Measurements from ENCODE around the gene SYNJ1.
"Not testable (repeated sequence)": the region's sequence is repeated elsewhere in the genome, so short reads cannot be mapped to it uniquely, and the experiment has no call there.

SYNJ1 gene

DNA sequence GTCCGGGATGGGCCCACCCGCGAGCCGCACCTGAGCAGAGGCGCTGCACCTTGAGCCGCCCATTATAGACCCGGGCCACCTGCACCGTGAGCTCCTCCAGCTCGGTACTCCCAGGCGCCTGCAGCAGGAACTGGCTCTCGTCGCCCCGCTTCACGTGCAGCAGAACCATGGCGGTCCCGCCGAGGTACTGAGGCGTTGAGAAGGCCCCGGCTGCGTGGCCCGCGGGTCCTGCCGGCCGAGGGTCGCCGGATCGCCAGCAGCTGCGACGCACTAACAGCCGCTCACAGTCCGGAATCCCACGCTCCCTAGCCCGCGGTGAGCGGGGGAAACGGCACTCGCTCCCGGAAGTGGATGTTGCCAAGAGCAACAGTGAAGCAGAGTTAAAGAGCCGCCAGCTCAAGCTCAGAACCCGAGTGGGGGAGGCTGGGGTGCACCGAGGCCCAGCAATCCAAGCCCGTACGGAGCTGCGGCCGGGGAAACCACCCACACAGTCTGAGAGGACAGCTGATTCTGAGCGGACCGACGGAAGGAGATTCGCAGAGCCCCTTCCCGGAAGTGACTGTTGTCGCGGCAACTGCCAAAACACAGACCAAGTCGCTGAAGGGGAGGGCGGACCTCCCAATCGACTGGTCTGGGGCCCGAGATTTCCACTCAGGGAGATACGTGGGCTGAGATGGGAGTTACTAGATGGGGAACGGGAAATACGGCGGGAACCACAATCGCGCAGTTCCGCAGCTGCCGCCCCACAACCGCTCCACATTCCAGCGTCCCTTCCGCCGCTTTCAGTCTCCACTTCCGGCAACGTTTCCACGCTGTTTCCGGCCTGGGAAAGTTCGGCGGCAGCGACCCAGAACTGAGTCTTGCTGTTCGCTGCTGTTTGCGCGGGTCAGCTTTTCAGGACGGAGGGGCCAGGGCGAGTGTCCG is 115.5 kb downstream of the SYNJ1 start, which contains the start of gene CFAP298:
Gene CFAP298 (minus strand): TSS at position 303 of the 924 bp plus-strand sequence. CDS start 134 bp downstream, at position 169.
- peak; percentile 93 for ATAC-seq

DNA sequence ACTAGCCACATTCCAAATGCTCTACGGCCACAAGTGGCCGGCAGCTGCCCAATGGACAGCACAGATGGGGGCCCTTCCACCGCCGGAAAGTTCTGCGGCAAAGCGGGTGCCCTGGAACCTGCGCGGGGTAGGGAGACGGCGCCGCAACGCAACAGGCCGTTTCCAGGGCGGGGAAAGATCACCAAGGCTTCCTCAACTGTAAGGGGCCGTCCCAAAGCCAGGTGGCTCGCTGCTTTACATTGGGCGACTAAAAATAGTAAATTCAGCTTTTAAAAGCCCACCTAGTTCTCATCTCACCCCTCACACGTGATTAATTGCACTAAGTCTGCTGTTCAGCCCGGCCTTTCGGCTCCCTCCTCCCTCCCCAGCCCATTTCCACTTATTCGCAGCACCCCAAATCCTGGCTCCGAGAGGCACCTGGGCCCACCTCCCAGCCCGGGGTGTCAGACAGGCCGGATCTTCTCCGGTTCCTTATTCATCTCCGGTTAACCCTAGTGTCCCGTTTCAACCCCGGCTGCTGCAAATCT is 116.3 kb downstream of the SYNJ1 start:
- no peak for ATAC-seq

GRCh38 chr21:32610940-32611339 is 116.9 kb downstream of the SYNJ1 start:
- not testable (repeated sequence) for ATAC-seq

DNA sequence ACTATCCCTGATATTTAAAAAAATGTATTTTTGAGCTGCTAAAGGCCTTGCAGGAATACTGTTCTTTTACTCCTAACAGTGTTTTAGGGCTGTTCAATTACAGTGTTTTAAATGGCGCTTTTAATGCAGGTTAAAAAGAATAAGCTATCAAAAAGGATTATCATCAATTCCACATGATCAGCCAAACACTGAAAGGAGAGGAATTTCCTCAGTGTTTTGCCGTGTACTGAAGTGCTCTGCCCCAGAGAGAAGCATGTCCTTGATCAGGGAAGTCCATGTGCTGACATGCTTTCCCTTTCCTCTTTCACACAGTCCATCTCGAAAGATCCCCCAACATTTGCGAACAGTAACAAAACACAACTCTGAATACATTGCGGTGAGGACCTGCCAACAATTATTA is 119.0 kb downstream of the SYNJ1 start:
- no peak for ATAC-seq

- ATAC-seq, result no peak
Measured at GRCh38 chr21:32605469-32605868, 122.3 kb downstream of the SYNJ1 start.

GRCh38 chr21:32604464-32604863 is 123.3 kb downstream of the SYNJ1 start:
- no peak for ATAC-seq

- ATAC-seq, result no peak
Measured at GRCh38 chr21:32603131-32603530, 124.7 kb downstream of the SYNJ1 start.

- ATAC-seq, result no peak
Measured at GRCh38 chr21:32602099-32602498, 125.7 kb downstream of the SYNJ1 start.

- no peak for ATAC-seq
Measured at GRCh38 chr21:32599526-32599925, 128.3 kb downstream of the SYNJ1 start.

DNA sequence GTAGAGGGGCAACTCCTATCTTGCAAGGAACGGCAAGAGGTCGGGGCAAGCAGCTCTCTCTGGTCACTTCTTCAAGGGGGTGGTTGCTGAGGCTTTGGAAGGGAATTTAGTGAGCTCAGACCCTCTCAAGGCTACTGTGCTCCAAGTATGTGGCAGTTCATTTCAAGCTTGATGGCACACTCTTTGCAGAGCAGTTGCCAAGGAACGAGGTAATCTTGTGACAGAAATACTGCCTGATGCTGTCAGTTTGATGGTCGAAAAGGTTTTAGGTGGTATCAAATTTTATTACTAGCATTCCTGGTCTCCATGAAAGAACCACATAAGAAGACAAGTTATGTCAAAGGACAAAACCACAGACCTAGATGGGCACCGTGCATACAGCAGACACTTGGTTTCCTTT is 128.7 kb downstream of the SYNJ1 start:
- no peak for ATAC-seq

DNA sequence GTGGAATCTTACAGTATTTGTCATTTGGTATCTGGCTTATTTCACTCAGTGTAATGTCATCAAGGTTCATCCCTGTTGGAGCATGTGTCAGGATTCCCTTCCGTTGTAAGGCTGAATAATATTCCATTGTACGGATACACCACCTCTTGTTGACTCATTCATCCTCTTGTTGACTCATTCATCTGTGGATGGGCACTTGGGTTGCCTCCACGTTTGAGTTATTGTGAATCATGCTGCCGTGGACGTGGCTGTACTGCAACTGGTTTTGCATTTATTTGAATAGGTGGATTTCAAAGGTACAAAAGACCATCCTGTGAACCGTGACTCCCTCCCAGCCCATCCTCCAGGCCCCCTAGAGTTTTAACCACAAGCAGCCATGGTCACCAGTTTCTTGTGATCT is 130.6 kb downstream of the SYNJ1 start:
- no peak for ATAC-seq

DNA sequence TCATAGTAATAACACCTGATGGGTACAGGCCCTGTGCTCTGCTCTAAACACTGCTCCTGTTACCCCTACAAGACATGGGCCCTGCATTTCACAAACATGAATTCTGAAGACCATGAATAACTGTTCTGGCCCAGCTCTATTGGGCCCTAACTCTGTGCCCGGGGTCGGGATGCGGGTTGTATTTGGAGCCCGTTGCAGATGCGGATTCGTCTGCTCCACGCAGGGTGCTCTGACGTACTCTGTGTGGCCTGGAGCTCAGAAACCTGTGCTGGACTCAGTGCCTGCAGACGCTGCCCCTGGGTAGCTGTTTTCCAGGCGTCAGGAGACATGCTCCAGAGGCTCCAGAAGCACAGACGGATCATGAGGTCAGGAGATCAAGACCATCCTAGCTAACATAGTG is 132.4 kb downstream of the SYNJ1 start:
- no peak for ATAC-seq

GRCh38 chr21:32593690-32594089 is 134.1 kb downstream of the SYNJ1 start:
- no peak for ATAC-seq

- no peak for ATAC-seq
Measured at GRCh38 chr21:32592929-32593502, 134.8 kb downstream of the SYNJ1 start.

DNA sequence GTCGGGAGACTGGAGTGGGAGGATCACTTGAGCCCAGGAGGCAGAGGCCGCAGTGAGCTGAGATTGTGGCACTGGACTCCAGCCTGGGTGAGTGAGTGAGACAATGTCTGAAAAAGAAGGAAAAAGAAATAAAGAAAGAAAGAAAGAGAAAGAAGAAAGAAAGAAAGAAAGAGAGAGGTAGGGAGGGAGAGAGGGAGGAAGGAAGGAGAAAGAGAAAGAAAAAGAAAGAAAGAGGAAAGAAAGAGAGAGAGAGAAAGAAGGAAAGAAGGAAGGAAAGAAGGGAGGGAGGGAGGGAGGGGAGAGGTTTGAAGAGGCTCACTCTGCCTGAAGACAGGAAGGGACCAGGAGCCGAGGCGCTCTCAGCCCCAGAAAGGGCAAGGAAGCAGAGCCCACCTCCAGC is 137.7 kb downstream of the SYNJ1 start:
- no peak for ATAC-seq

DNA sequence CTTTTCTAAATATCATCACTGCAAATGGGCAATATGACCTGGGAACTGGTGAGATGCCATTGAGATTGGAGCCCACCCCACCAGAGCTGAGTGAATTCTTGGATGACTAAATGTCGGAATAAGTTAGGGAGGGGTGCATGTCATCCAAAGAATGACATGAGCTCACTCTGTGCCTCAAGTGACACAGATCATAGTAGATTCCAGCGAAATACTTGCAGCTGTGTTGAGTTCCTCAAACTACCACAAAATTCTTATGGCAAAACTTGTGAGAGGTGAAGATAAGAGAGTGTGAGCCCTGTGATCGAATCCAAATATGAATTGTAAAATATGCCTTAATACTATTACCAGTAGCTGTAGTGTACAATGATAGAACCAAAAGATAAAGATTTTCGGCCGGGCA is 140.2 kb downstream of the SYNJ1 start:
- no peak for ATAC-seq

- ATAC-seq, result no peak
Measured at GRCh38 chr21:32587120-32587519, 140.7 kb downstream of the SYNJ1 start.

DNA sequence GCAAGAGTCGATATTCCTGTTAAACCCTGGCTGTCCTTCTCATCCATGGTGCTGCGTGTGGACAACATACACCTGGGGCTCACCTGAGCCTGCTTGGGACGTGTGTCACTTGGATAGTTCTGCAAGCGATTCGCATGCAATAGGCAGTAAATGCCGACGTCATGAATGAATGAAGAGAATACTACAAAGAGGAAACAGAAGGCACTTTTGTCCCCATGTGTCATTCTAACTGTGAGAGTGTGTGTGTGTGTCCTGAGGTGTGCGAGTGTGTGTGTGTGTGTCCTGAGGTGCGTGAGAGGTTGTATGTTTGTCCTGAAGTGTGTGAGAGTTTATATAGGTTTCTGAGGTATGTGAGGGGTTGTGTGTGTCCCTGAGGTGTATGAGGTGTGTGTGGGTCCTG is 141.8 kb downstream of the SYNJ1 start:
- ATAC-seq, result no peak

DNA sequence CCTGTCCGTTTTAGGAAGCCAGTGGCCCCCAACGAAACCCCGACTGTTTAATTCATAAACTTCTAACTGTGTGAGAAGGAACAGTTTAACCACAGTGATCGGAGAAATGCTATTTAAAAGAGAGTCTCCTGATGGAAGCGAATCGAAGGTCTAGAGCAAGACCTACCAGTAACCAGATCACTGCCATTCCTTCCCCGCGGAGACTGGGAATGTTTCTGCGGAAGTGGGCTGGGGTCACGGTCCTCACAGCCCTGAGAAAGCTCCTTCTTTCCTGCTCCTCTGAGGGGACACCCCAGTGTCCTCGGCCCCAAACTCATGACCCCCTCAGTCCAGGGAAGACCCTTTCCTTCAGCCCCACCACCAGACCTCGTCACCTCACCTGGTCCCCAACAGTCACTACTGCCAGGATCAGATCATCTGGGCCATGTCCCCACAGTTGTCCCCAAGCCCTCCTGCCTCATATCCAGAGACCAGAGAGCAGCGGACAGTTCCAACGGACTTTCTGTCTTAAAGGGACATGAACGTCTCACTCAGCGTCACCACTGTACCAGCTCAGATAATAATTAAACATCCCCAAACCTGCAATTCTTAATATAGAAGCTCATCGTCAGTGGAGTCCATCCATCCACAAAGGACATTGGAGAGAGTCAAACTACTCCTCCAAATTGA is 142.6 kb downstream of the SYNJ1 start, which contains the start of gene TCP10L:
Gene TCP10L (minus strand): TSS at position 482 of the 669 bp plus-strand sequence. CDS start 1,219 bp downstream, outside the sequence.
- ATAC-seq, result no peak

DNA sequence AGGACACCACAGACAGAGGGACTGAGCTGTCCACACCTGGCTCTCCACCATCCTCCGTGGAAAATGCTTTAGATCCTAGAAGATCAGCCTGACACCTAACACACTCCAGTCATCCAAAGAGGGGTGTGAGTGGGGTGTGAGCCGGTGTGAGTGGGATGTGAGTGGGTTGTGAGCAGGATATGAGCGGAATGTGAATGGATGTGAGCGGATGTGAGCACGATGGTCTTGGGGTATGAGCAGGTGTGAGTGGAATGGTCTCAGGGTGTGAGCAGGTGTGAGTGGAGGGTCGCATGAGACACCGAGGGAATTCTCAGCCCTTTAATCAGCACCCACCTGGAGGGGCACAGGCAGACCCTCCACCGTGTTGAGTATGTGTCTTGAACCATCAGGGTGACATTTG is 143.3 kb downstream of the SYNJ1 start:
- no peak for ATAC-seq

GRCh38 chr21:32581732-32582131 is 146.1 kb downstream of the SYNJ1 start:
- ATAC-seq, result no peak

DNA sequence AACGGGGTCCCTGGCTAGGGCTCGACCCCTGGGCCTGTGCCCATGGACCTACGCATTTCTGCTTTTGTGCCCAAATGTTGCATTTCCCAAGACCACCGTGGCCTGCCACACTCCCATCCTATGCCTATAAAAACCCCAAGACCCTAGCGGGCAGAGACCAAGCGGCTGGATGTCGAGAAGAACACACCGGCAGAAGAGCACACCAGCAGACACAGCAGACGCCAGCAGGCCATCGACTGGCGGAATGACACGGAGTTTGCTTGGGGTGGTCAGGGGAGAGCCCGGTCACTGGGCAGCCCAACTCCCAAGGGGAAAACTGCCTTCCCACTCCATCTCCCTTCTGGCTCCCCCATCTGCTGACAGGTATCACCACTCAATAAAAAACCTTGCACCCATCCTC is 146.9 kb downstream of the SYNJ1 start:
- no peak for ATAC-seq

Measured in activated CD4-positive, CD25-positive, alpha-beta regulatory T cell treated with anti-CD3 and anti-CD28 coated beads, Interleukin-2, amount 50 U/mL, for 24 hours (primary cell).